ENCODE measurements around the gene STXBP2. TPM values are rescaled to one million over a fixed set of nuclear protein-coding genes. Genes with fewer than 3 reads are reported as not detected.

The STXBP2 gene
- total and polyA plus RNA-seq, 4 experiments from 2014 or later, result 73.1 to 220 (median 154) TPM

- H3K27ac Mint-ChIP-seq, result peak within 1 kb of the TSS; percentile 92 to 100 (median 99)
Measured at GRCh38 chr19:7629347-7630054, 7.4 kb upstream of the STXBP2 start, which contains the start of the genes PET100 and XAB2. PET100 (plus strand) TSS chr19:7629793; CDS start chr19:7629834, 41 bp downstream. XAB2 (minus strand) TSS chr19:7629545; CDS start chr19:7629527, 18 bp downstream.

GRCh38 chr19:7631577-7631976, 5.3 kb upstream of the STXBP2 start:
- no peaks in the 10 kb centered on the region for H3K9me3 ChIP-seq (ENCODE audit: control insufficient read depth in 1 of 2, low read length in 2 of 2)
- Mint-ChIP-seq H3K4me1 (peaks cover 20 to 61% (median 45%) of the 10 kb centered on the region in 4 donors), H3K27ac (peak overlapping the region in 1 of 7 donors; percentile 44), H3K27me3 (no peaks in the 10 kb centered on the region), H3K36me3 (peaks cover 4 to 32% of the 10 kb centered on the region in 2 donors), H3K9me3 (peaks cover 0 to 3% (median 0%) of the 10 kb centered on the region in 8 donors), H3K4me3 (peak overlapping the region in 4 of 8 donors; percentile 21 to 33 (median 26))
- H3K27ac ChIP-seq (ENCODE audit: low read depth, low read length), result no peak overlapping the region
- no peak overlapping the region for H3K4me3 ChIP-seq (ENCODE audit: low read length in 2 of 2)
- no peaks in the 10 kb centered on the region for H3K27me3 ChIP-seq (ENCODE audit: insufficient read depth, low read length)
- intact Hi-C loops (cut with micrococcal nuclease), result no loop called here
- H3K36me3 ChIP-seq (ENCODE audit: insufficient read depth, low read length), result peaks cover 13% of the 10 kb centered on the region
- ChIA-PET POLR2A (ENCODE audit: partially characterized antibody) (interaction anchor here (1.8 kb wide), 1 partner anchor 7 kb away, joined by 4 read pairs; no protein-coding TSS in a partner anchor), CTCF (ENCODE audit: partially characterized antibody) (no interaction called here)
- peaks cover 38% of the 10 kb centered on the region for H3K4me1 ChIP-seq (ENCODE audit: insufficient read depth, low read length)
- no peak for DNase-seq

More at GRCh38 chr19:7629347-7630054, 7.4 kb upstream of the STXBP2 start, which contains the start of the genes PET100 and XAB2:
- H3K4me3 ChIP-seq (ENCODE audit: low read length in 2 of 2), result peak within 1 kb of the TSS; percentile 81 to 96
- Mint-ChIP-seq H3K4me1 (peaks cover 16 to 47% (median 34%) of the 10 kb centered on the region in 4 donors), H3K4me3 (peak within 1 kb of the TSS; percentile 95 to 99 (median 96)), H3K9me3 (peaks cover 0 to 3% (median 0%) of the 10 kb centered on the region in 8 donors), H3K27me3 (no peaks in the 10 kb centered on the region), H3K36me3 (peaks cover 4 to 33% of the 10 kb centered on the region in 2 donors)
- DNase-seq, result peak; percentile 93 to 98 (median 96)
- intact Hi-C loops (cut with micrococcal nuclease), result loop anchor here (1.0 to 5.0 kb wide), 3 partner anchors 8 to 293 kb away; partner anchors contain the start of genes SNAPC2, STXBP2 and TRAPPC5
- H3K27ac ChIP-seq (ENCODE audit: low read depth, low read length), result peak within 1 kb of the TSS; percentile 94
- H3K9me3 ChIP-seq (ENCODE audit: control insufficient read depth in 1 of 2, low read length in 2 of 2), result no peaks in the 10 kb centered on the region
- ChIA-PET POLR2A (ENCODE audit: partially characterized antibody) (interaction anchor here (0.7 to 2.8 kb wide), 23 partner anchors 9 to 815 kb away, joined by 3 to 15 read pairs (median 6); partner anchors contain the start of genes ARHGEF18, HNRNPM, MCOLN1 and PNPLA6), CTCF (ENCODE audit: partially characterized antibody) (interaction anchor here (0.6 to 1.7 kb wide), 10 partner anchors 8 to 373 kb away, joined by 3 to 6 read pairs (median 3); partner anchors contain the start of gene TRAPPC5)
- peaks cover 31% of the 10 kb centered on the region for H3K4me1 ChIP-seq (ENCODE audit: insufficient read depth, low read length)
- H3K27me3 ChIP-seq (ENCODE audit: insufficient read depth, low read length), result no peaks in the 10 kb centered on the region
- peaks cover 26% of the 10 kb centered on the region for H3K36me3 ChIP-seq (ENCODE audit: insufficient read depth, low read length)

DNA sequence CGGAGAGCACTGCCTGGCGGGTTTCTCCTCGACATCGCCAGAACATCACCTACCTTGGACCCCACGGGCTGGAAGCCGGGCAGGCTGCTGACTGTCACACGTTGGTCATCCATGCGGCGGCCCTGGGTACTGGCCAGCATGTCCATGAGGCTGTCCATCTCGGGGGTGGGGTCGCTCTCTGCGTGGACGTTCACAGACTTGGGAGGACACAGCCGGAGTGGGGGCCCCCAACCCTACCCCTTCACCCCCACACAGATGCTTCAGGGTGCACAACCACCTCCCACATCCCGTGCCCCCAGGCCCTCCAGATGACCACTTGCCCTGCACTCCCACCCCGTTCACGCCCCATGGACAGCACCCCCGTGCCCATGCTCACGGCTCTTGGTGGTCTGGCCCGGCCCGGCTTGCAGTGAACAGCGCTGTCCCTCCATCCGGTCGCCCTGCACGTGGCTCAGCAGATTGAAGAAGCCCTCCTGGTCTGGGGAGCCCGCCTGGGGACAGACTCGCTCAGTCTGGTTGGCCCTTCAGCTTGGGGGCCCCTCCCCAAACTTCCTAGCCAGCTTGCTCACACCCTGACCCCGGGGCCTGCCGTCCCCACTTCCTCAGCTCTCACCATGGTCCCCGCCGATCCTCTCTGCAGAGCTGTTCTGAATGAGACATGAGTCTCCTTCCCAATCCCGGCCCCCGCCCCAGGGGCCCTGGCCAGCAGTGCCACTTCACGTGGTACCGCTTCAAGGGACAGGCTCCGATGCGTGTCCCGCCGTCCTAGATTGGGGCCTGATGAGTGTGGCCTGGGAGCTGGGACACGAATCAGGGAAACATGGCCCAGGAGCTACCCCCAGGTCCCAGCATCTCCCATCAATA, 4.3 kb upstream of the STXBP2 start:
- peaks cover 6% of the 10 kb centered on the region for H3K36me3 ChIP-seq (ENCODE audit: insufficient read depth, low read length)
- Mint-ChIP-seq H3K27ac (peak overlapping the region in 2 of 7 donors; percentile 7 to 13), H3K9me3 (peaks cover 0 to 1% (median 0%) of the 10 kb centered on the region in 8 donors), H3K4me1 (peaks cover 20 to 68% (median 44%) of the 10 kb centered on the region in 4 donors), H3K4me3 (peak overlapping the region in 1 of 8 donors; percentile 25), H3K36me3 (peaks cover 0 to 27% of the 10 kb centered on the region in 2 donors), H3K27me3 (no peaks in the 10 kb centered on the region)
- CTCF ChIA-PET (ENCODE audit: partially characterized antibody), result interaction anchor here (1.0 kb wide), 1 partner anchor 20 kb away, joined by 4 read pairs; no protein-coding TSS in a partner anchor
- no peak for DNase-seq
- no peaks in the 10 kb centered on the region for H3K27me3 ChIP-seq (ENCODE audit: insufficient read depth, low read length)
- no peak overlapping the region for H3K27ac ChIP-seq (ENCODE audit: low read depth, low read length)
- H3K4me3 ChIP-seq (ENCODE audit: low read length in 2 of 2), result no peak overlapping the region
- H3K9me3 ChIP-seq (ENCODE audit: control insufficient read depth in 1 of 2, low read length in 2 of 2), result no peaks in the 10 kb centered on the region
- POLR2A ChIA-PET (ENCODE audit: partially characterized antibody), result interaction anchor here (1.3 to 1.8 kb wide), 2 partner anchors 8 to 10 kb away, joined by 3 to 4 read pairs; no protein-coding TSS in a partner anchor
- intact Hi-C loops (cut with micrococcal nuclease), result no loop called here
- peaks cover 39% of the 10 kb centered on the region for H3K4me1 ChIP-seq (ENCODE audit: insufficient read depth, low read length)

GRCh38 chr19:7633698-7634097, 3.2 kb upstream of the STXBP2 start, which contains the start of gene PCP2:
PCP2 (minus strand) TSS chr19:7633719; CDS start chr19:7633457, 262 bp downstream.
- H3K9me3 Mint-ChIP-seq, result peaks cover 0 to 1% (median 0%) of the 10 kb centered on the region in 8 donors
- H3K9me3 ChIP-seq (ENCODE audit: control insufficient read depth in 1 of 2, low read length in 2 of 2), result no peaks in the 10 kb centered on the region
- H3K27me3 Mint-ChIP-seq, result no peaks in the 10 kb centered on the region
- POLR2A ChIA-PET (ENCODE audit: partially characterized antibody), result interaction anchor here (0.8 to 1.8 kb wide), 3 partner anchors 8 to 564 kb away, joined by 3 to 4 read pairs (median 3); partner anchors contain the start of gene ZNF557
- no peak within 1 kb of the TSS for H3K27ac ChIP-seq (ENCODE audit: low read depth, low read length)
- DNase-seq, result no peak
- CTCF ChIA-PET (ENCODE audit: partially characterized antibody), result interaction anchor here (1.0 kb wide), 1 partner anchor 19 kb away, joined by 4 read pairs; no protein-coding TSS in a partner anchor
- peak within 1 kb of the TSS in 2 of 7 donors; percentile 7 to 84 for H3K27ac Mint-ChIP-seq
- H3K4me1 Mint-ChIP-seq, result peaks cover 20 to 62% (median 39%) of the 10 kb centered on the region in 4 donors
- H3K36me3 Mint-ChIP-seq, result peaks cover 0 to 24% of the 10 kb centered on the region in 2 donors
- peak within 1 kb of the TSS in 1 of 8 donors; percentile 25 for H3K4me3 Mint-ChIP-seq
- H3K36me3 ChIP-seq (ENCODE audit: insufficient read depth, low read length), result peaks cover 6% of the 10 kb centered on the region
- H3K27me3 ChIP-seq (ENCODE audit: insufficient read depth, low read length), result no peaks in the 10 kb centered on the region
- no peak within 1 kb of the TSS for H3K4me3 ChIP-seq (ENCODE audit: low read length in 2 of 2)
- H3K4me1 ChIP-seq (ENCODE audit: insufficient read depth, low read length), result peaks cover 39% of the 10 kb centered on the region
- intact Hi-C loops (cut with micrococcal nuclease), result no loop called here

- CTCF ChIA-PET (ENCODE audit: partially characterized antibody), result interaction anchor here (1.3 kb wide), 2 partner anchors 17 to 67 kb away, joined by 4 to 5 read pairs; no protein-coding TSS in a partner anchor
- peaks cover 22 to 59% (median 36%) of the 10 kb centered on the region in 4 donors for H3K4me1 Mint-ChIP-seq
- Histone ChIP-seq H3K36me3 (ENCODE audit: insufficient read depth, low read length) (peaks cover 11% of the 10 kb centered on the region), H3K27me3 (ENCODE audit: insufficient read depth, low read length) (no peaks in the 10 kb centered on the region), H3K9me3 (ENCODE audit: control insufficient read depth in 1 of 2, low read length in 2 of 2) (no peaks in the 10 kb centered on the region), H3K4me3 (ENCODE audit: low read length in 2 of 2) (no peak overlapping the region), H3K27ac (ENCODE audit: low read depth, low read length) (no peak overlapping the region), H3K4me1 (ENCODE audit: insufficient read depth, low read length) (peaks cover 41% of the 10 kb centered on the region)
- no peaks in the 10 kb centered on the region for H3K27me3 Mint-ChIP-seq
- peaks cover 0 to under 1% (median 0%) of the 10 kb centered on the region in 8 donors for H3K9me3 Mint-ChIP-seq
- H3K27ac Mint-ChIP-seq, result peak overlapping the region in 4 of 7 donors; percentile 24 to 89 (median 84)
- intact Hi-C loops (cut with micrococcal nuclease), result loop anchor here (2.0 kb wide), 1 partner anchor 101 kb away; the partner anchor contains the start of gene PNPLA6
- peak overlapping the region in 7 of 8 donors; percentile 63 to 87 (median 71) for H3K4me3 Mint-ChIP-seq
- peaks cover 7 to 21% of the 10 kb centered on the region in 2 donors for H3K36me3 Mint-ChIP-seq
- DNase-seq, result no peak
- POLR2A ChIA-PET (ENCODE audit: partially characterized antibody), result no interaction called here
Measured at GRCh38 chr19:7635670-7636069, 1.2 kb upstream of the STXBP2 start.

DNA sequence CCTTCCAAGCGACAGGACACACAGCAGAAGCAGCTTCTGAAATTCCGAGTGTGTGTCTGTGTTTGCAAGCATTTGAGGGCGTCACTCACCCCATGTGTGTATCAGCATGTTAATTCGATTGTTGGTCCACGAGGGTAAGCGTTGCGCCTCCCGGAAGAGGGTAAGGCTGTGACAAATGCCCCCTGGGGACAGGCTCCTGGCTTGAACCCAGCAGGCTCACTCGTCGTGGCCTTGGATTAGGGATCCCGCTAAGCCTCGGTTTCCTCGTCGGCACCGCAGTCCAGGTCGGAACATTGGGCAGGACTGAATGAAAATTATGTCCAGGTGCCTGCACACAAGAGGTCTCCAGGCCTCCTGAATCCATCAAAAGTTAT, 606 bp upstream of the STXBP2 start:
- H3K4me3 ChIP-seq (ENCODE audit: low read length in 2 of 2), result peak overlapping the region; percentile 26 to 42
- peaks cover 7 to 21% of the 10 kb centered on the region in 2 donors for H3K36me3 Mint-ChIP-seq
- intact Hi-C loops (cut with micrococcal nuclease), result loop anchor here (2.0 kb wide), 1 partner anchor 102 kb away; the partner anchor contains the start of gene PNPLA6

More for the DNA sequence above, 606 bp upstream of the STXBP2 start:
- H3K9me3 Mint-ChIP-seq, result no peaks in the 10 kb centered on the region
- peaks cover 36% of the 10 kb centered on the region for H3K4me1 ChIP-seq (ENCODE audit: insufficient read depth, low read length)
- peak overlapping the region; percentile 82 to 89 (median 84) for H3K4me3 Mint-ChIP-seq
- ChIA-PET CTCF (ENCODE audit: partially characterized antibody) (interaction anchor here (1.3 kb wide), 2 partner anchors 16 to 68 kb away, joined by 4 to 5 read pairs; no protein-coding TSS in a partner anchor), POLR2A (ENCODE audit: partially characterized antibody) (no interaction called here)
- peaks cover 14% of the 10 kb centered on the region for H3K36me3 ChIP-seq (ENCODE audit: insufficient read depth, low read length)
- no peaks in the 10 kb centered on the region for H3K27me3 ChIP-seq (ENCODE audit: insufficient read depth, low read length)
- peaks cover 20 to 55% (median 34%) of the 10 kb centered on the region in 4 donors for H3K4me1 Mint-ChIP-seq
- H3K9me3 ChIP-seq (ENCODE audit: control insufficient read depth in 1 of 2, low read length in 2 of 2), result no peaks in the 10 kb centered on the region
- peak overlapping the region; percentile 77 for H3K27ac ChIP-seq (ENCODE audit: low read depth, low read length)
- H3K27ac Mint-ChIP-seq, result peak overlapping the region in 6 of 7 donors; percentile 84 to 95 (median 94)
- H3K27me3 Mint-ChIP-seq, result no peaks in the 10 kb centered on the region
- DNase-seq, result peak in 1 of 5 donors; percentile 36

Data from CD4-positive, alpha-beta memory T cell (primary cell).